Type B pancreatic cell (in vitro differentiated cells): ENCODE data around the gene GALNT12. TPM values are rescaled to one million over a fixed set of nuclear protein-coding genes. Genes with fewer than 3 reads are reported as not detected.

Experiments used
- DNase-seq: peaks from one replicate; pipeline ENCODE4 v3.0.0; 2021; ENCODE audit warnings: mixed read lengths; ENCODE audit not compliant: unreplicated experiment; ENCODE audit errors: extremely low spot score
- H3K27ac Mint-ChIP-seq: 2 replicates; pipeline ENCODE4 v1.8.0; 2021; ENCODE audit warnings: mild to moderate bottlenecking, mixed read lengths
- H3K27me3 Mint-ChIP-seq: 2 replicates; pipeline ENCODE4 v1.8.0; 2021; ENCODE audit warnings: mixed read lengths
- H3K36me3 Mint-ChIP-seq: 2 replicates; pipeline ENCODE4 v1.8.0; 2021; ENCODE audit warnings: mixed read lengths
- H3K4me1 Mint-ChIP-seq: one replicate; pipeline ENCODE4 v1.8.0; 2021; ENCODE audit warnings: mixed read lengths; ENCODE audit not compliant: unreplicated experiment
- H3K4me3 Mint-ChIP-seq: 2 replicates; pipeline ENCODE4 v1.8.0; 2021; ENCODE audit warnings: mild to moderate bottlenecking, mixed read lengths
- H3K9me3 Mint-ChIP-seq: 2 replicates; pipeline ENCODE4 v1.8.0; 2021; ENCODE audit warnings: mixed read lengths
- total RNA-seq: library from RNA; stranded (reverse); gene quantifications from 2 replicates; pipeline ENCODE4 v1.2.1, GENCODE V29; 2021; ENCODE audit warnings: low replicate concordance
- TF ChIP-seq, protein P1 (sequence below): fragments of 200-600 bp; sonication (generic); conservative IDR thresholded peaks from 2 replicates; pipeline ENCODE4 v1.5.0; 2021; ENCODE audit warnings: antibody characterized with exemption, mild to moderate bottlenecking

Gene GALNT12
- total RNA-seq, 1 donor from 2014 or later = 25.8 TPM

DNA sequence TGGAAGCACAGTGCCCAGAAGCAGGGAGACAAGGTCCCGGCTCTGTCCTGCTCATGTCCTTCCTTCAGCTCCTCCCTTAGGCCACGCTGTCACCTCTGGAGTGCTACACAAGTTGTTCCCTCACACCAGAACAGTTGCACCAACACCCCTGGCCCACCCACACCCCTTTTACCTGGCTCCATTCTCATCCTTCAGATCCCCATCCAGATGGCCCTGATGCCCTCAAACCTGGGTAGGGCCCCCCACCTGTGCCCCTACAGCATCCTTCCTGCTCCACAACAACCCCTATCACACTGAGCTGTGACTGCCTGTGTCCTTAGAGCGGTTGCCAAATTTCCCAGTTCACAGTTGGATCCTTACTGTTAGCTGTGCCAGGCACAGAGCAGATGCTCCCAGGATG lies 40.3 kb upstream of the GALNT12 start:
- peaks cover 57% of the 10 kb centered on the region for H3K36me3 Mint-ChIP-seq
- TF ChIP-seq, protein P1, sequence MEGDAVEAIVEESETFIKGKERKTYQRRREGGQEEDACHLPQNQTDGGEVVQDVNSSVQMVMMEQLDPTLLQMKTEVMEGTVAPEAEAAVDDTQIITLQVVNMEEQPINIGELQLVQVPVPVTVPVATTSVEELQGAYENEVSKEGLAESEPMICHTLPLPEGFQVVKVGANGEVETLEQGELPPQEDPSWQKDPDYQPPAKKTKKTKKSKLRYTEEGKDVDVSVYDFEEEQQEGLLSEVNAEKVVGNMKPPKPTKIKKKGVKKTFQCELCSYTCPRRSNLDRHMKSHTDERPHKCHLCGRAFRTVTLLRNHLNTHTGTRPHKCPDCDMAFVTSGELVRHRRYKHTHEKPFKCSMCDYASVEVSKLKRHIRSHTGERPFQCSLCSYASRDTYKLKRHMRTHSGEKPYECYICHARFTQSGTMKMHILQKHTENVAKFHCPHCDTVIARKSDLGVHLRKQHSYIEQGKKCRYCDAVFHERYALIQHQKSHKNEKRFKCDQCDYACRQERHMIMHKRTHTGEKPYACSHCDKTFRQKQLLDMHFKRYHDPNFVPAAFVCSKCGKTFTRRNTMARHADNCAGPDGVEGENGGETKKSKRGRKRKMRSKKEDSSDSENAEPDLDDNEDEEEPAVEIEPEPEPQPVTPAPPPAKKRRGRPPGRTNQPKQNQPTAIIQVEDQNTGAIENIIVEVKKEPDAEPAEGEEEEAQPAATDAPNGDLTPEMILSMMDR = no peak
- H3K4me3 Mint-ChIP-seq = no peak overlapping the region
- no peaks in the 10 kb centered on the region for H3K4me1 Mint-ChIP-seq
- no peaks in the 10 kb centered on the region for H3K9me3 Mint-ChIP-seq
- no peak overlapping the region for H3K27ac Mint-ChIP-seq
- DNase-seq = no peak
- H3K27me3 Mint-ChIP-seq = no peaks in the 10 kb centered on the region

DNA sequence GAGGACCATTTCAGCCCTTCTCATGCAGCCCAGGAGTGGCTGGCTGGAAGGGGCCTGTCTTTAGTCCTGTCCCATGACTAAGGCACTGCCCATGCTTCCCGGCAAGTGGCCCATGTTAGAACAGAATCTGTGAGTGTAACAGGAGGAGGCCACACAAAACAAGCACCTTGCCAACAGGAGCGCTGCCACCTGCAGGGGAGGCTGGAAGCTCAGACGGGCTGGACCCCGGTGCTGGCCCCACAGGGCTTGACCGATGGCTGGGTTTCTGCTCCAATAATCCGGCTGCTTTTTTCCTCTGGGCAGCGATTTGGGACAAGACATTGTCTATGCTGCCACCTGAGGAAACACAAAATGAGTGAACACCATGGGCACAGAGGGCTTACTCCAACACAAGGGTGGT lies 39.6 kb upstream of the GALNT12 start:
- peaks cover 55% of the 10 kb centered on the region for H3K36me3 Mint-ChIP-seq
- no peaks in the 10 kb centered on the region for H3K9me3 Mint-ChIP-seq
- H3K4me1 Mint-ChIP-seq = no peaks in the 10 kb centered on the region
- H3K4me3 Mint-ChIP-seq = no peak overlapping the region
- DNase-seq = no peak
- TF ChIP-seq, protein P1 = no peak
- H3K27ac Mint-ChIP-seq = no peak overlapping the region
- no peaks in the 10 kb centered on the region for H3K27me3 Mint-ChIP-seq

GRCh38 chr9:98768344-98768743 lies 39.1 kb upstream of the GALNT12 start:
- Mint-ChIP-seq H3K4me3 (no peak overlapping the region), H3K4me1 (no peaks in the 10 kb centered on the region), H3K9me3 (no peaks in the 10 kb centered on the region), H3K36me3 (peaks cover 56% of the 10 kb centered on the region), H3K27ac (no peak overlapping the region), H3K27me3 (no peaks in the 10 kb centered on the region)
- DNase-seq = no peak
- TF ChIP-seq, protein P1 = no peak

GRCh38 chr9:98770717-98771116 lies 36.8 kb upstream of the GALNT12 start:
- Mint-ChIP-seq H3K27me3 (no peaks in the 10 kb centered on the region), H3K4me1 (no peaks in the 10 kb centered on the region), H3K27ac (no peak overlapping the region), H3K36me3 (peaks cover 38% of the 10 kb centered on the region), H3K4me3 (no peak overlapping the region), H3K9me3 (no peaks in the 10 kb centered on the region)
- DNase-seq = no peak
- TF ChIP-seq, protein P1 = no peak

DNA sequence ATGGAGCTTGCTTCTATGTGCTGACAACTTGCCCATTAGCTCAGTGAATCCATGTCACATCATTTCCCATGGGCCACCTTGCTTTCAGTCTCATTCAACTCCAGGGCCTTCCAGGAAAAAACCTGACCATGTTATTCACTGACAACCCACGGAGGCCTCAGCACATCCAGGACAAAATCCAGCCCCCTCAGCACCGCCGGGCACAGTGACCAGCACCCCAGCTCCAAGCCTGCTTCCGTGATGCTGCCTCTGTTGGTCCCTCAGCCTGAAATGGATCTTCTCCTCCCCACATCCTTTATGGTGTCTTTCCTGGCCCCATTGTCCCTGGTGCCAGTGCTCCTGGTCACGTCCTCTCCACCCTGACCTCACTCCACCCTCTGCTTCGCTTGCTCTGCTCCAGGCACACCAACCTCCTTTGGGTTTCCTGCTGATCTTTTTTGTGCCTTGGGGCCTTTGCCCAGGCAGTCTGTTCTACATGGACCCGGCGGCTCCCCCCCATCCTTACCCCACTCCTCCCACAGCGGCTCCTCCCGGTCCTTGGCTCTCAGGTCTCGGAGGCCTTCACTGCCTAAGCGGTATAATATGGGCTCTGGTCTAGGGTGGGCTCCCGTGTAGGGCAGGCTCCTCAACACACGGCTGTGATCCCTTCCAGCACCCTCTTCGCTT lies 36.1 kb upstream of the GALNT12 start:
- TF ChIP-seq, protein P1 = no peak
- Mint-ChIP-seq H3K4me1 (no peaks in the 10 kb centered on the region), H3K36me3 (peaks cover 35% of the 10 kb centered on the region), H3K9me3 (no peaks in the 10 kb centered on the region), H3K27me3 (no peaks in the 10 kb centered on the region), H3K4me3 (no peak overlapping the region), H3K27ac (no peak overlapping the region)
- no peak for DNase-seq
